ENCODE data around the gene MUSK.

Gene MUSK

DNA sequence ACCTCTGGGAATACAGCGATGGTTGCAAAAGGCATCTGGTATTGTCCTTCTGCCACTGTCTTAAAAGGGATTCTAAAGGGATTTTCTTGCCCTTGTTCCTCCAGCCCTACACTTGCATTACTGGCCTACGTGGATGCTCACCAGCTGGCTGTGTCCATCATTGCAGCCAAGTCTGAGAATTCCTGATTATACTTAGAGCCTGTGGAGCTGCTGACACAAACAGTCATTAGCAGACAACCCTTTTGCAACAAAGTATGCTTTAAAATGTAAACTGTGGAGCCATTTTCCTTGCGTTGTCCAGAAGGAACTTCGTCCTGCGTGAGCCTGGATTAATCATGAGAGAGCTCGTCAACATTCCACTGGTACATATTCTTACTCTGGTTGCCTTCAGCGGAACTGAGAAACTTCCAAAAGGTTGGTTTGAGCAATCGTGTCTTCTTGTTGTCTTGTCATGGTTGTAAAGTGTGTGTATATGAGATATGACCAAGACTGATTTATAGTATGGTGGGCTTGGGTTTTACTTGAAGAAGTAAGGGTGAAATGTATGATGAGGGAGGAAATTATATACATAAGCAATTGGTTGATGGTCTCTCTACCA lies at the start of gene MUSK:
MUSK (plus strand) TSS at position 222 of the 598 bp plus-strand sequence; CDS start at position 336, 114 bp downstream.
- no peaks in the 10 kb centered on the region for H3K4me1 ChIP-seq (ENCODE audit: control insufficient read depth, insufficient read depth, low read length)
- H3K4me3 ChIP-seq (ENCODE audit: low read length): no peak within 1 kb of the TSS
- H3K9me3 ChIP-seq (ENCODE audit: control insufficient read depth, insufficient read depth, low read length): no peaks in the 10 kb centered on the region
- H3K27me3 ChIP-seq (ENCODE audit: control insufficient read depth, insufficient read depth, low read length): no peaks in the 10 kb centered on the region
- no peak for DNase-seq (ENCODE audit: low read depth, low spot score)
- WGBS (ENCODE audit: insufficient coverage, insufficient read length): no CpG with 5 or more reads among the region's 8 CpGs
- no peaks in the 10 kb centered on the region for H3K36me3 ChIP-seq (ENCODE audit: control insufficient read depth, insufficient read depth, low read length)
- no peak within 1 kb of the TSS for H3K27ac ChIP-seq (ENCODE audit: low read length)

DNA sequence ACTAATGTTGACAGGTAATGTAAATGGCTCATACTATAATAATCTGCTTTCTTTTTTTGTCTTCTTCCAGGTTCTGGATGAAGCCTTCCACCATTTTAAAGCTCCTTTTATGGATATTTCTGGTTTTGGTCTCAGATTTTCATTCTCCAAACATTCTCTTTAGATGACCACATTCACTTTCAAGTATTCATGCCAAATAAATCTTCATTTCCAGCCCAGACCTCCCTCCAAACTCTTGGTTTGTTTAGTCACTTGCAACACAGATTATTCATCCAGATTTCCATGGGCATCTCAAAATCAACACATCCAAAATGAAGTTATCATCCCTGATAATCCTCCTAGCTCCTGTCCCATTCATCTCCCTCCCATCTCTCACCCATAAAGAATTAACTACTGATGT lies 48.8 kb upstream of the MUSK start:
- DNase-seq (ENCODE audit: low read depth, low spot score): no peak
- Histone ChIP-seq H3K27ac (ENCODE audit: low read length) (no peak overlapping the region), H3K4me1 (ENCODE audit: control insufficient read depth, insufficient read depth, low read length) (no peaks in the 10 kb centered on the region), H3K4me3 (ENCODE audit: low read length) (no peak overlapping the region), H3K9me3 (ENCODE audit: control insufficient read depth, insufficient read depth, low read length) (no peaks in the 10 kb centered on the region), H3K27me3 (ENCODE audit: control insufficient read depth, insufficient read depth, low read length) (no peaks in the 10 kb centered on the region), H3K36me3 (ENCODE audit: control insufficient read depth, insufficient read depth, low read length) (no peaks in the 10 kb centered on the region)

DNA sequence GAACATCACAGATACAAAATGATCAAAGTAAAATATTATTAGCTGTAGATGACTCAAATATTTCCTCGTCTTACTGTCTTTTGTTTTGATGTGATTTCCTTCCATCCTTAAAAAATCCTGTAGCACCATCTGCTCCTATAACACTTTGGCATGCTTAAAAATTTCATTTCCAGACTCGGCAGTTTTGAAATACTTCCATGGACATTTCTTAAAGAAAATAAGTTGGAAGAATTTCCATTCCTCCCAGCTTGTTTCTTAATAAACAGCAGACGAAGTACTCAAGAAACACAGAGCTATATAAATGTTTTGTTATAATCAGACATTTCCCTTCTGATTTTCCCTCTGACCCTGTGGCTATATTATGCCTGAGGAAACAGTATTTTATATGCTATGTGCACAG lies 47.9 kb upstream of the MUSK start:
- DNase-seq (ENCODE audit: low read depth, low spot score): no peak
- Histone ChIP-seq H3K9me3 (ENCODE audit: control insufficient read depth, insufficient read depth, low read length) (no peaks in the 10 kb centered on the region), H3K27ac (ENCODE audit: low read length) (no peak overlapping the region), H3K4me1 (ENCODE audit: control insufficient read depth, insufficient read depth, low read length) (no peaks in the 10 kb centered on the region), H3K27me3 (ENCODE audit: control insufficient read depth, insufficient read depth, low read length) (no peaks in the 10 kb centered on the region), H3K36me3 (ENCODE audit: control insufficient read depth, insufficient read depth, low read length) (no peaks in the 10 kb centered on the region), H3K4me3 (ENCODE audit: low read length) (no peak overlapping the region)
- no CpG with 5 or more reads among the region's 3 CpGs for WGBS (ENCODE audit: insufficient coverage, insufficient read length)

DNA sequence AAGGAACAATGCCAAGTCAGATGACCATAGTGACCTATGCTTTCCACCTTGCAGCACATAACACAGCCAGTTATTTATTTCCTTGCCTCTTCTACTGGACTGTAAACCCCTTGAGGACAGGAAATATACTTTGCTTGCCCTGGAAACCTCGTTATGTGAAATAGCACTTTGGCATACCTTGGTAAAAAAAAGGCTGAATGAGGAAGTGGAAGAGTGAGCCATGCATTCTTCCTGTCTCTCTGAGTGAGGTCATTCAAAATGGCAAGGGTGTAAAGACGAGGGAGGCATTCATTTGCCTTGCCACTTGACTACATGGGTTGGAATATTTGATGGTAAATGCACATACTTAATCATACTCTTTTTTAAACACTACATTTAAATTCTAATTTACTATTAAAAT lies 46.2 kb upstream of the MUSK start:
- Histone ChIP-seq H3K4me1 (ENCODE audit: control insufficient read depth, insufficient read depth, low read length) (no peaks in the 10 kb centered on the region), H3K27ac (ENCODE audit: low read length) (no peak overlapping the region), H3K36me3 (ENCODE audit: control insufficient read depth, insufficient read depth, low read length) (no peaks in the 10 kb centered on the region), H3K9me3 (ENCODE audit: control insufficient read depth, insufficient read depth, low read length) (no peaks in the 10 kb centered on the region), H3K27me3 (ENCODE audit: control insufficient read depth, insufficient read depth, low read length) (no peaks in the 10 kb centered on the region), H3K4me3 (ENCODE audit: low read length) (no peak overlapping the region)
- no peak for DNase-seq (ENCODE audit: low read depth, low spot score)
- no CpG with 5 or more reads among the region's 2 CpGs for WGBS (ENCODE audit: insufficient coverage, insufficient read length)

DNA sequence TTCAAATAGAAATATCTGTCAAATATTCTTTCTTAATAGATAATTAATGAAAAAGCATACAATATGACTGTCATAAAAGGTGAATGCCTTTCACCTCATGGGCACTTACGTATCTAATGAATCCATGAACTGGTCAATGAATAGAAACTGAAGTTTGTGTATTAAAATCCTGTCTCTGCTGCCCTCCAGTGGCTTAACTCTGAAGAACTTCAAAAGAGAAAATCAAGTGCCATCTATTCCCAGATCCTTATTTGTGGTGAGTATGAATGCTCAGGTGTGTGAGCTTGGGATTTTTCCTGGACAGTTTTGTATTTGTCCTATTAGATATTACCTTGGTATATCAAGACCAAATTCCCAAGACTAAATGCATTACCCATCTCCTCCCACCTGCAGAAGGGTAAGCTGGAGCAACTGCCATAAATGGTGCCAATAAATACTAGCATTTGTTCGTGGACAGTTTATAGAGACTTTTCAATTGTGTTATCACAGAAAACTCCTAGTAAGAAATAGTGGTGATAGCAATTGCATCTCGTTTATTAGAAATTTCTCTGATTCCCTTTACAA lies 45.0 kb upstream of the MUSK start:
- Histone ChIP-seq H3K27ac (ENCODE audit: low read length) (no peak overlapping the region), H3K27me3 (ENCODE audit: control insufficient read depth, insufficient read depth, low read length) (no peaks in the 10 kb centered on the region), H3K9me3 (ENCODE audit: control insufficient read depth, insufficient read depth, low read length) (no peaks in the 10 kb centered on the region), H3K4me1 (ENCODE audit: control insufficient read depth, insufficient read depth, low read length) (no peaks in the 10 kb centered on the region), H3K4me3 (ENCODE audit: low read length) (no peak overlapping the region), H3K36me3 (ENCODE audit: control insufficient read depth, insufficient read depth, low read length) (no peaks in the 10 kb centered on the region)
- no CpG with 5 or more reads among the region's 3 CpGs for WGBS (ENCODE audit: insufficient coverage, insufficient read length)
- DNase-seq (ENCODE audit: low read depth, low spot score): no peak

DNA sequence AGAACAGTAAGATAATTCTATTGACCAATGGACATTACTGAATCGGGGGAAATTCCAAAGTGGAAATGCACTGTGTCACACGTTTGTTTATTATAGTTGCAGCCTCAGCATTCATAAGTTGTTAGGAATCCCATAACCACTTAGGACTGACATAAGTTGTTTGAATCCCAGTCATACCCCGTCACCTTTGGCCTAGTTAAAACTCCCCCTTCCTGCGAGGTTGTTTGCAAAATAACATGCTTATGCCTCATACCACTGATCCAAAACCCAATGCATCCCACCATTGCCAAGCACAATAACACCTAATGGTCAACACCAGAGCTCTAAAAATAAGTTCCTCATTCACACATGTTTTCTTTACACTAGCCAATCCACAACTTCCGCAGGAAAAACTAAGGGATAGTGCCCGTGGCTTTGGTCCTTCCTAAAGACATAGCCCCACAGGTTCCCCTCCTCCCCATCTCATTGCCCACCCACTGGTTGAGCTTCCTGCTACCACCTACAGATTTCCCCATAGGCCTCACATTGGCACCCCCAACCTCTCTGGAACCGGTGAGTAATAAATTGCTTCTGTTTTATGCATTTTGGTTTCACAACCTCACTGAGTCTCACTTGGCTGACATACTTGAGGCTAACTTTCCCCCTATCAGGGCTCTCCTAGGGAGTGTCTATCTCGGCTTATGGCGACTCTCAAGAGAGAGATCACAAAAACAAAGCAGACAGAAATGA lies 42.3 kb upstream of the MUSK start:
- Histone ChIP-seq H3K27ac (ENCODE audit: low read length) (no peak overlapping the region), H3K27me3 (ENCODE audit: control insufficient read depth, insufficient read depth, low read length) (no peaks in the 10 kb centered on the region), H3K36me3 (ENCODE audit: control insufficient read depth, insufficient read depth, low read length) (no peaks in the 10 kb centered on the region), H3K4me3 (ENCODE audit: low read length) (no peak overlapping the region), H3K9me3 (ENCODE audit: control insufficient read depth, insufficient read depth, low read length) (no peaks in the 10 kb centered on the region), H3K4me1 (ENCODE audit: control insufficient read depth, insufficient read depth, low read length) (no peaks in the 10 kb centered on the region)
- no CpG with 5 or more reads among the region's 9 CpGs for WGBS (ENCODE audit: insufficient coverage, insufficient read length)
- DNase-seq (ENCODE audit: low read depth, low spot score): no peak

DNA sequence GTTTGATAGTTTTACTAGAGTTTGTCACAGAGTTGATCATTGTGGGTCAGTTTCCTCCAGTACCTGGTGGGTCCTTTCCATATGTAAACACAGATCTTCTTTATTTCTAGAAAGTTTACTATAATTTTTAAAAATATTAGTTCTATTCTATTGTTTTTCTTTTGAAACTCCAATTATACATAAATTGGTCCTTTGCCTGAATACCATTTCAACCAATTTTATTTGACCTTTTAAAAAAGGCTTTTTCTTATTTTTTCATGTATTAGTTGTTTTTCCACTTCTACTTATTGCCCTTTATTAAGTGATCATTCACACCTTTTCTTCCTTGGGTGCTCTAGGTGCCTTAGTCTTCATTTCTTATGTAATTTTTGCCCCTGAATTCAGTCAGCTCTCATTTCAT lies 33.0 kb upstream of the MUSK start:
- Histone ChIP-seq H3K4me1 (ENCODE audit: control insufficient read depth, insufficient read depth, low read length) (no peaks in the 10 kb centered on the region), H3K36me3 (ENCODE audit: control insufficient read depth, insufficient read depth, low read length) (no peaks in the 10 kb centered on the region), H3K4me3 (ENCODE audit: low read length) (no peak overlapping the region), H3K27me3 (ENCODE audit: control insufficient read depth, insufficient read depth, low read length) (no peaks in the 10 kb centered on the region), H3K27ac (ENCODE audit: low read length) (no peak overlapping the region), H3K9me3 (ENCODE audit: control insufficient read depth, insufficient read depth, low read length) (no peaks in the 10 kb centered on the region)
- DNase-seq (ENCODE audit: low read depth, low spot score): no peak

DNA sequence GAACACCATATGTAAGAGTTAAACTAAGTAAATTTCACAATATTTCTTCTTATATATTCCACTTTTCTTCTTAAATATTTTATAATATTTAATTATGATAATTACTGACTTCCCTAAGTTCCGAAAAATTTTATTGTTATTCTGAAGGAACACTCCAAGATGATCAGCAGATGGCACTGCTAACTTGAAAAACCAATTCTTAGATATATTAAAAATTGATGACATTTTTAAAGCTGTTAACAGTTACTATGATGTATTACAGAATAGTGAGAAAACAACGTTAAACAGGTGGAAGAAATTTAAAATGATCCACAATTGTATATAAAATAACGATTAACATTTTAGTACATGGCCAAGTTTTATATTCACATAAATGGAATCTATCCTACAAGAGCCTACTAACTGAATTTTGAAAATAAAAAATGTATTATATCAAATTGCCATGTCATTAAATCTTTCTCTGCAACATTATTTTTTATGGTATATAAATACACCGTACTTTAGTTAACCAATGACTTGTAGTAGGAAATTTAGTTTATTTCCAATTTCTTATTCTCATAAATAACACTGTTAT lies 30.1 kb upstream of the MUSK start:
- no CpG with 5 or more reads among the region's 4 CpGs for WGBS (ENCODE audit: insufficient coverage, insufficient read length)
- Histone ChIP-seq H3K4me3 (ENCODE audit: low read length) (no peak overlapping the region), H3K27ac (ENCODE audit: low read length) (no peak overlapping the region), H3K36me3 (ENCODE audit: control insufficient read depth, insufficient read depth, low read length) (no peaks in the 10 kb centered on the region), H3K4me1 (ENCODE audit: control insufficient read depth, insufficient read depth, low read length) (no peaks in the 10 kb centered on the region), H3K9me3 (ENCODE audit: control insufficient read depth, insufficient read depth, low read length) (no peaks in the 10 kb centered on the region), H3K27me3 (ENCODE audit: control insufficient read depth, insufficient read depth, low read length) (no peaks in the 10 kb centered on the region)
- no peak for DNase-seq (ENCODE audit: low read depth, low spot score)

DNA sequence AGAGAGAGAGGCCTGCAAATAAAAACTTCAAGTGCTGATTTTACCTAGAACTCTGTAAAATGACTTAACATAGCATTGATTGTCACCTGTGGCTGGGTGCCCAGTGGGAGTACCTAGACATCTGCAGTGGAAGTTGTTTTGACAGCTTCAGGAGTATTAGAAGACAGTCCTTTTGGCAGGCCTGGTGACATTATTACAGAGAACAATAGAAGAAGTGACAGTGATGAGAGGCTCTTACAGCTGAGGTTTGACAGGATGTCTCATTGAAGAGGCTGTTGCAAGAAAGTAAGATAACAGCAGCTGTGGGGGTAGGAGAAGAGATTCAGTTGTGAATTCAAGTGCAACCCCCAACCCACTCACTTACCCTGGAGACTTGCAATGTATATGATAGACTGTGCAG lies 27.9 kb upstream of the MUSK start:
- Histone ChIP-seq H3K36me3 (ENCODE audit: control insufficient read depth, insufficient read depth, low read length) (no peaks in the 10 kb centered on the region), H3K4me3 (ENCODE audit: low read length) (no peak overlapping the region), H3K27me3 (ENCODE audit: control insufficient read depth, insufficient read depth, low read length) (no peaks in the 10 kb centered on the region), H3K9me3 (ENCODE audit: control insufficient read depth, insufficient read depth, low read length) (no peaks in the 10 kb centered on the region), H3K27ac (ENCODE audit: low read length) (no peak overlapping the region), H3K4me1 (ENCODE audit: control insufficient read depth, insufficient read depth, low read length) (no peaks in the 10 kb centered on the region)
- DNase-seq (ENCODE audit: low read depth, low spot score): no peak

DNA sequence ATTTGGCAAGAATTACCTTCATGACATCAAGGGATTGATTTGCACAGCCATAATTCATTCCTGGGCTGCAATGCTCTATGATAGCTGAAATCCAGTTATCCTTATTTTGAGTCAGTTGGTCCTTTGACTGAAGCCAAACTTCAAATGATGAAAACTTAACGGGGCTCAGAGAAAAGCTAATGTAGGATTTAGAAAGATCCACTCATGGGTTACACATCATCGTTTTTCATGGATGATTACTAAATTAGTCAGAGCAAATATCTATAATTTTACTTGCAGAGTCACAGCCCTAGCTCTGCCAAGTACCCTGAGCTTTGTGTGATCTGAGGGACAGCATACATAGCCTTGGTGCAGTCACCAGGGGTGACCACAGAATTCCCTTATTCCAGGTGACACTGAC lies 27.3 kb upstream of the MUSK start:
- no peaks in the 10 kb centered on the region for H3K27me3 ChIP-seq (ENCODE audit: control insufficient read depth, insufficient read depth, low read length)
- H3K9me3 ChIP-seq (ENCODE audit: control insufficient read depth, insufficient read depth, low read length): no peaks in the 10 kb centered on the region
- no peaks in the 10 kb centered on the region for H3K36me3 ChIP-seq (ENCODE audit: control insufficient read depth, insufficient read depth, low read length)
- H3K27ac ChIP-seq (ENCODE audit: low read length): no peak overlapping the region
- WGBS (ENCODE audit: insufficient coverage, insufficient read length): no CpG with 5 or more reads among the region's 2 CpGs
- no peak for DNase-seq (ENCODE audit: low read depth, low spot score)
- no peaks in the 10 kb centered on the region for H3K4me1 ChIP-seq (ENCODE audit: control insufficient read depth, insufficient read depth, low read length)
- H3K4me3 ChIP-seq (ENCODE audit: low read length): no peak overlapping the region

DNA sequence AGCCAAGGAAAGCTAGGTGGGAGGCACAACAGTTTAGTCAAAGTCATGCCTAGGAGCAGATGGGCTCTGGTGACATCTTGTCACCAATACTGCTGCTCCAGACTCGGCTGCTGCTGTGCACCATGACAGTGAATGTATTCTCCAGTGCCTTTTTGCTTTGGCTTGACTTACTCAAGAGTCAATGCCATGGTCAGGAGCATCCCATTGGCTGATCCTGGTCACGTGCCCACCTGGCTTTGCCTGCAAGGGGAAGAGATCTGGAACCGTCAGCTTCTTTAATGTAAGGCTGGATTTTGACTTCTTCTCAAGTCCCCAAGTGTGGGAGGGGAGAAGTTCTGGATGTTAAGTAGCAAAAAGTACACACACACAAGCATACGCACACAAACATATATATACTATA lies 19.9 kb upstream of the MUSK start:
- WGBS (ENCODE audit: insufficient coverage, insufficient read length): no CpG with 5 or more reads among the region's 4 CpGs
- Histone ChIP-seq H3K36me3 (ENCODE audit: control insufficient read depth, insufficient read depth, low read length) (no peaks in the 10 kb centered on the region), H3K27ac (ENCODE audit: low read length) (no peak overlapping the region), H3K4me3 (ENCODE audit: low read length) (no peak overlapping the region), H3K27me3 (ENCODE audit: control insufficient read depth, insufficient read depth, low read length) (no peaks in the 10 kb centered on the region), H3K9me3 (ENCODE audit: control insufficient read depth, insufficient read depth, low read length) (no peaks in the 10 kb centered on the region), H3K4me1 (ENCODE audit: control insufficient read depth, insufficient read depth, low read length) (no peaks in the 10 kb centered on the region)
- DNase-seq (ENCODE audit: low read depth, low spot score): no peak
